Peyer's patch (tissue), 4 donors: ENCODE data around the gene HAPSTR1. TPM values are rescaled to one million over a fixed set of nuclear protein-coding genes. Genes with fewer than 3 reads are reported as not detected.

Source experiments
- DNase-seq, 3 donors: peaks; one replicate each; pipeline ENCODE4 v3.0.0-alpha.2; 2017 to 2019
- H3K27ac ChIP-seq, 4 donors: fragments of 200-600 bp; sonication (generic); one replicate each; pipeline ENCODE4 v1.5.1; 2016 to 2019
- H3K27me3 ChIP-seq, 2 donors: fragments of 200-600 bp; sonication (generic); one replicate each; pipeline ENCODE4 v1.5.1; 2019
- H3K36me3 ChIP-seq, 3 donors: fragments of 200-600 bp; sonication (generic); one replicate each; pipeline ENCODE4 v1.5.1; 2016 to 2019
- H3K4me1 ChIP-seq, 4 donors: fragments of 200-600 bp; sonication (generic); one replicate each; pipeline ENCODE4 v1.5.1; 2016 to 2019
- H3K4me3 ChIP-seq, 4 donors: fragments of 200-600 bp; sonication (generic); 1 replicate in 3 of 4; 2 replicates in 1 of 4; pipeline ENCODE4 v1.5.1; 2016 to 2019; ENCODE audit warnings: mild to moderate bottlenecking in 1 of 4
- H3K9me3 ChIP-seq, 4 donors: fragments of 200-600 bp; sonication (generic); one replicate each; pipeline ENCODE4 v1.5.1; 2016 to 2019; ENCODE audit warnings: mild to moderate bottlenecking in 1 of 4
- POLR2A ChIP-seq, 2 donors: fragments of 450-650 bp; IDR thresholded peaks; one replicate each; pipeline ENCODE4 v1.5.1; 2017; ENCODE audit warnings: antibody characterized with exemption in 2 of 2, mild to moderate bottlenecking in 2 of 2, moderate library complexity in 2 of 2
- total RNA-seq, 4 donors: library from RNA; depleted of rRNA; stranded (reverse); fragments of >200 nt; gene quantifications; one replicate each; pipeline ENCODE4 v1.1.0, GENCODE V29; 2016
- TF ChIP-seq, protein P1 (sequence below), 6 experiments: fragments of 450-650 bp in 4 of 6; fragments of 200-600 bp in 2 of 6; sonication (generic) in 1 of 6; IDR thresholded peaks; one replicate each; pipeline ENCODE4 v1.5.1; 2017 to 2019; ENCODE audit warnings: antibody characterized with exemption in 6 of 6, mild to moderate bottlenecking in 3 of 6, moderate library complexity in 1 of 6

The HAPSTR1 gene
- total RNA-seq, 4 donors from 2014 or later, result 38.0 to 56.2 (median 53.5) TPM

DNA sequence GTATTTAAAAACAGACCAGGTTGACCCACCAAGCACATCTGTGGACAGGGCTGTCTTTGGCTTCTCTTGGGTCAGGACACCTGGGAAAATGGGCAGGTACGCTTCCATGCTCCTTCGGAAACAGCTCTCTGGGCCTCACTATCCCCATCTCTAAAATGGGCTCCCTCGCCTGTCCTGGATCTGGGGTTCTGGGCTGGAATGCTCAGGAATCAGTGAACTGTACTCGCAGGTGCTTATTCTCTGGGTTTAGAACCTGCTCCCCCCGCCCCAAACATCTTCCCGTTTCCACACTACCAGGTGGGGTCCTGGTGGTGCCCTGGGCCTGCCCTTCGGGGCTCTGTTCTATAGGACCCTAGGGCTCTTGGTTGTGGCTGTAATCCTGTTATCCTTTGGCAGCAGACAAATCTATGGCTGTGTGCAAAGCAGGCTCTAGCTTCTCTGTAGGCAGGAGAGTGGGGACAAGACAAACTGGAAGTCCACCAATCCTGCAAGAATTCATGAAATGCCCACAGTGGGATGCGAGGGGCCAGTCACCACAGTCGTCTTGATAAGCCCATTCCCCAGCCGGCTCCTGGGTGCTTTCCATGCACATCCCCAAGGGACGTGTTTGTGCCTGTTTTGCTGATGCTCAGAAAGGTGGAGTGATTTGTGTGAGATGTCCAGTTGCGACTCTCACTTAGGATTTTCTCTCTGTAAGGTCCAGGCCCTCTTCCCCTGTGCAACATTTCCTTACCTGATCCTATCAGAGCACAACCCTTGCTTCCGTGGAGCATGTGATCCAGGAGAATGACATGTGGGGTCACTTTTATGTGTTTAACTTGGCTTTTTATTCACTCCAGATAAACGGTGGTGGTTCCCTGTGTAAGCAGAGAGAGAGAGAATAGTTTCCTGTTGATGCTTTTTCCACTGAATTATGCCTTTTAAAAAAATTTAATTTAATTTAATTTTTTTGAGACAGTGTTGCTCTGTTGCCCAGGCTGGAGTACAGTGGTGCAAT, 37.2 kb downstream of the HAPSTR1 start:
- Histone ChIP-seq H3K4me3 (no peak overlapping the region), H3K27ac (peak overlapping the region in 3 of 4 donors; percentile 8 to 52 (median 14)), H3K36me3 (no peaks in the 10 kb centered on the region), H3K27me3 (no peaks in the 10 kb centered on the region), H3K9me3 (no peaks in the 10 kb centered on the region), H3K4me1 (peaks cover 0 to 42% (median 8%) of the 10 kb centered on the region in 4 donors)
- TF ChIP-seq, protein P1, sequence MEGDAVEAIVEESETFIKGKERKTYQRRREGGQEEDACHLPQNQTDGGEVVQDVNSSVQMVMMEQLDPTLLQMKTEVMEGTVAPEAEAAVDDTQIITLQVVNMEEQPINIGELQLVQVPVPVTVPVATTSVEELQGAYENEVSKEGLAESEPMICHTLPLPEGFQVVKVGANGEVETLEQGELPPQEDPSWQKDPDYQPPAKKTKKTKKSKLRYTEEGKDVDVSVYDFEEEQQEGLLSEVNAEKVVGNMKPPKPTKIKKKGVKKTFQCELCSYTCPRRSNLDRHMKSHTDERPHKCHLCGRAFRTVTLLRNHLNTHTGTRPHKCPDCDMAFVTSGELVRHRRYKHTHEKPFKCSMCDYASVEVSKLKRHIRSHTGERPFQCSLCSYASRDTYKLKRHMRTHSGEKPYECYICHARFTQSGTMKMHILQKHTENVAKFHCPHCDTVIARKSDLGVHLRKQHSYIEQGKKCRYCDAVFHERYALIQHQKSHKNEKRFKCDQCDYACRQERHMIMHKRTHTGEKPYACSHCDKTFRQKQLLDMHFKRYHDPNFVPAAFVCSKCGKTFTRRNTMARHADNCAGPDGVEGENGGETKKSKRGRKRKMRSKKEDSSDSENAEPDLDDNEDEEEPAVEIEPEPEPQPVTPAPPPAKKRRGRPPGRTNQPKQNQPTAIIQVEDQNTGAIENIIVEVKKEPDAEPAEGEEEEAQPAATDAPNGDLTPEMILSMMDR (IDR thresholded peaks at IDR 0.05), result no peak
- no peak for TF ChIP-seq POLR2A (IDR thresholded peaks at IDR 0.05)
- DNase-seq, result peak in 1 of 3 donors; percentile 38

DNA sequence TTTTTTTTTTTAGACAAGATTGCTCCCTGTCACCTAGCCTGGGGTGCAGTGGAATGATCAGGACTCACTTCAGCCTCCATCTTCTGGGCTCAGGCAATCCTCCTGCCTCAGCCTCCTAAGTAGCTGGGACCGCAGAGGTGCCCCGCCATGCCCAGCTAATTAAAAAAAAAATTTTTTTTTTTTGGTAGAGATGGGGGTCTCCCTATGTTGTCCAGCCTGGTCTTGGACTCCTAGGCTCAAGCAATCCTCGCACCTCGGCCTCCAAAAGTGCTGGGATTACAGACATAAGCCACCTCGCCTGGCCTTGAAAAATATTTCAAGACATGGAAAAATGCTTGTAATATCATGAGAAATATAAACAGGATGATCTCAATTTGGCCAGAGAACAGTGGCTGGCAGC, 42.9 kb downstream of the HAPSTR1 start:
- Histone ChIP-seq H3K4me3 (no peak overlapping the region), H3K27ac (no peak overlapping the region), H3K36me3 (no peaks in the 10 kb centered on the region), H3K4me1 (peaks cover 0 to 16% (median 0%) of the 10 kb centered on the region in 4 donors), H3K9me3 (no peaks in the 10 kb centered on the region), H3K27me3 (no peaks in the 10 kb centered on the region)
- TF ChIP-seq, protein P1 (IDR thresholded peaks at IDR 0.05), result no peak
- TF ChIP-seq POLR2A (IDR thresholded peaks at IDR 0.05), result no peak
- no peak for DNase-seq

DNA sequence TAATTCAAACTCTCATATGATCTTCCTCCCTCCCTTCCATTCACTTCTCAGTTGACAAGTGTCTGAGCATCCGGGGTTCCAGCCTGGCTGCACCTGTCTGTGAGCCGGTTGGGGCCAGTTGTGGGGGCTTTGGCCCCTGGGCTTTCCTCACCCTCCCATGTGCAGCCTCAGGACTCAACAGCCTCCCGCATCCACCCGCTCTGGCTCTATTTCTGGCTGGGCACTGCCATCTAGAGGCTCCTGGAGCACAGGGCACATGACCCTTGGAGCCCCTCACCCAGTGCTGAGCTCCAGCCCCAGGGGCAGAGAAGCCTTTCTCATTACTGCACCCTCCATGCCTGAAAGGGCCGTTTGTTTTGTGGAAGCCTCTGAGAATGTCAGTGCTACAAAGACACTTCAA, 43.3 kb downstream of the HAPSTR1 start:
- no peak for TF ChIP-seq POLR2A (IDR thresholded peaks at IDR 0.05)
- TF ChIP-seq, protein P1 (IDR thresholded peaks at IDR 0.05), result peak in 5 of 6 experiments; percentile 58 to 72 (median 69)
- H3K36me3 ChIP-seq, result no peaks in the 10 kb centered on the region
- H3K9me3 ChIP-seq, result no peaks in the 10 kb centered on the region
- peak overlapping the region in 1 of 4 donors; percentile 25 for H3K27ac ChIP-seq
- no peak overlapping the region for H3K4me3 ChIP-seq
- peak; percentile 58 to 83 (median 69) for DNase-seq
- H3K27me3 ChIP-seq, result no peaks in the 10 kb centered on the region
- peaks cover 0 to 16% (median 0%) of the 10 kb centered on the region in 4 donors for H3K4me1 ChIP-seq

DNA sequence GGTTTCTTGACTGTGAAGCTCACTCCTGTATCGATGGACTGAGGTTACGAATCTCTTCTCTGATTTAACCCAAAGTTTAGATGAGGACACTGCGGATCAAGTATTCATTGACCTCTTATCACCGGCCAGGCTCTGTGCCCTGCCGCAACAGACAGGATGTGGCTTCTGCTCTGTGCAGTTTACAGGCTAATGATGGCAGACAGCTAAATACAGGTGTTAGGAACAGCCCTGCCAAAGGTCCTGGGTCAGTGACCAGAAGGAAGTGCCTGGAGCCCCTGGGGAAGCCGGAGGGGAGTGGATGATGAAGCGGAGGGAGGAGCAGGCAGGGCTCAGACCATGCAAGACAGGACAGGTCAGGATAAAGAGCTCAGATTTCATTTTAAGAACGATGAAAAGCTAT, 44.4 kb downstream of the HAPSTR1 start:
- Histone ChIP-seq H3K4me3 (no peak overlapping the region), H3K27me3 (no peaks in the 10 kb centered on the region), H3K27ac (no peak overlapping the region), H3K9me3 (no peaks in the 10 kb centered on the region), H3K36me3 (no peaks in the 10 kb centered on the region), H3K4me1 (peaks cover 0 to 16% (median 0%) of the 10 kb centered on the region in 4 donors)
- TF ChIP-seq POLR2A (IDR thresholded peaks at IDR 0.05), result no peak
- TF ChIP-seq, protein P1 (IDR thresholded peaks at IDR 0.05), result no peak
- peak in 2 of 3 donors; percentile 64 to 69 for DNase-seq

DNA sequence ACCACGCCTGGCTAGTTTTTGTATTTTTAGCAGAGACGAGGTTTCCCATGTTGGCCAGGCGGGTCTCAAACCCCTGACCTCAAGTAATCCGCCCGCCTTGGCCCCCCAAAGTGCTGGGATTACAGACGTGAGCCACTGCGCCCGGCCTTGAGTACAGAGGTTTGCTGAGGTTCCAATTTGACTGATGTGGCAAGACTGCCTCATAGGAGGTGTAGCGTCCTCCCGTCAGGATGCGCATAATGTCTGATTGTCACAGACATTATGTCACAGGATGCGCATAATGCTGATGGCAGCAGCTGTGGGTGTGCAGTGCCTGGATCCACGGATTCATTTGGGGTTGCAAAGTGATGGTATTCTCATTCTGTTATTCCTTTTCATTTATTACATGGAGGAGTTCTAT, 45.2 kb downstream of the HAPSTR1 start:
- H3K27ac ChIP-seq, result no peak overlapping the region
- H3K36me3 ChIP-seq, result no peaks in the 10 kb centered on the region
- H3K27me3 ChIP-seq, result no peaks in the 10 kb centered on the region
- H3K9me3 ChIP-seq, result no peaks in the 10 kb centered on the region
- peak in 1 of 3 donors; percentile 35 for DNase-seq
- no peak overlapping the region for H3K4me3 ChIP-seq
- peaks cover 0 to 16% (median 0%) of the 10 kb centered on the region in 4 donors for H3K4me1 ChIP-seq
- TF ChIP-seq POLR2A (IDR thresholded peaks at IDR 0.05), result no peak
- TF ChIP-seq, protein P1 (IDR thresholded peaks at IDR 0.05), result no peak
